SK-N-SH treated with all-trans-retinoic acid at 6 μM for 48 hours (cell line): Measurements from ENCODE around the gene RASL11B.

ENCODE experiments used
- ATAC-seq: fragments of 200-7000 bp; cut with Tn5 transposase; 3 replicates; pipeline ENCODE4 v1.9.1; 2020; ENCODE audit warnings: mild to moderate bottlenecking, moderate library complexity
- ARNTL ChIP-seq: fragments of 450-650 bp; formaldehyde crosslinking; IDR thresholded peaks from 2 replicates; pipeline ENCODE4 v1.5.0; 2020; ENCODE audit warnings: low read depth, mild to moderate bottlenecking, moderate library complexity, borderline replicate concordance
- BACH2 ChIP-seq: fragments of 250-450 bp; sonication (Bioruptor Pico); IDR thresholded peaks from 2 replicates; pipeline ENCODE4 v1.9.0; 2021; ENCODE audit warnings: mild to moderate bottlenecking, borderline replicate concordance
- CREB5 ChIP-seq: fragments of 250-450 bp; sonication (Bioruptor Pico); IDR thresholded peaks from 2 replicates; pipeline ENCODE4 v1.5.1; 2020; ENCODE audit warnings: low read depth, mild to moderate bottlenecking, moderate library complexity
- CSDC2 ChIP-seq: fragments of 250-450 bp; sonication (Bioruptor Pico); IDR thresholded peaks from 2 replicates; pipeline ENCODE4 v1.5.0; 2020; ENCODE audit warnings: mild to moderate bottlenecking, moderate library complexity
- CSRNP3 ChIP-seq: fragments of 250-450 bp; sonication (Bioruptor Pico); IDR thresholded peaks from 2 replicates; pipeline ENCODE4 v1.5.1; 2021; ENCODE audit warnings: mild to moderate bottlenecking, moderate library complexity
- ESRRG ChIP-seq: fragments of 250-450 bp; sonication (Bioruptor Pico); IDR thresholded peaks from 2 replicates; pipeline ENCODE4 v1.6.1; 2021; ENCODE audit warnings: mild to moderate bottlenecking
- GLIS3 ChIP-seq: fragments of 250-450 bp; sonication (Bioruptor Pico); IDR thresholded peaks from 2 replicates; pipeline ENCODE4 v1.5.0; 2020; ENCODE audit warnings: mild to moderate bottlenecking, moderate library complexity
- ISL1 ChIP-seq: fragments of 250-450 bp; sonication (Bioruptor Pico); IDR thresholded peaks from 2 replicates; pipeline ENCODE4 v2.1.2; 2022; ENCODE audit warnings: mild to moderate bottlenecking, moderate library complexity
- PATZ1 ChIP-seq: fragments of 250-450 bp; sonication (Bioruptor Pico); IDR thresholded peaks from 2 replicates; pipeline ENCODE4 v1.8.0; 2020; ENCODE audit warnings: mild to moderate bottlenecking, moderate library complexity, borderline replicate concordance
- POU6F1 ChIP-seq: fragments of 250-450 bp; sonication (Bioruptor Pico); IDR thresholded peaks from 2 replicates; pipeline ENCODE4 v1.8.0; 2021; ENCODE audit warnings: low read depth, mild to moderate bottlenecking, moderate library complexity, borderline replicate concordance
- PPARA ChIP-seq: fragments of 250-450 bp; sonication (Bioruptor Pico); IDR thresholded peaks from 2 replicates; pipeline ENCODE4 v1.5.0; 2020; ENCODE audit warnings: mild to moderate bottlenecking, borderline replicate concordance
- RARB ChIP-seq: fragments of 250-450 bp; sonication (Bioruptor Pico); IDR thresholded peaks from 2 replicates; pipeline ENCODE4 v1.8.0; 2021; ENCODE audit warnings: mild to moderate bottlenecking, moderate library complexity
- TCF4 ChIP-seq: fragments of 250-450 bp; sonication (Bioruptor Pico); IDR thresholded peaks from 2 replicates; pipeline ENCODE4 v1.8.0; 2021; ENCODE audit warnings: mild to moderate bottlenecking, moderate library complexity, borderline replicate concordance
- TOX ChIP-seq: fragments of 250-450 bp; sonication (Bioruptor Pico); IDR thresholded peaks from 2 replicates; pipeline ENCODE4 v1.8.0; 2021; ENCODE audit warnings: mild to moderate bottlenecking, moderate library complexity, borderline replicate concordance
- TSHZ2 ChIP-seq: fragments of 250-450 bp; sonication (Bioruptor Pico); IDR thresholded peaks from 2 replicates; pipeline ENCODE4 v1.5.0; 2020; ENCODE audit warnings: mild to moderate bottlenecking, moderate library complexity
- ZC3H10 ChIP-seq: fragments of 250-450 bp; sonication (Bioruptor Pico); IDR thresholded peaks from 2 replicates; pipeline ENCODE4 v1.5.1; 2021; ENCODE audit warnings: mild to moderate bottlenecking, moderate library complexity
- ZFP3 ChIP-seq: fragments of 250-450 bp; sonication (Bioruptor Pico); IDR thresholded peaks from 2 replicates; pipeline ENCODE4 v1.5.0; 2020; ENCODE audit warnings: mild to moderate bottlenecking, moderate library complexity
- ZNF565 ChIP-seq: fragments of 450-650 bp; formaldehyde crosslinking; conservative IDR thresholded peaks from 2 replicates; pipeline ENCODE4 v1.5.0; 2020; ENCODE audit warnings: low read depth, mild to moderate bottlenecking, moderate library complexity
- ZNF70 ChIP-seq: fragments of 450-650 bp; formaldehyde crosslinking; IDR thresholded peaks from 2 replicates; pipeline ENCODE4 v1.5.0; 2020; ENCODE audit warnings: mild to moderate bottlenecking, moderate library complexity
- ZNF8 ChIP-seq: fragments of 450-650 bp; formaldehyde crosslinking; IDR thresholded peaks from 2 replicates; pipeline ENCODE4 v1.5.0; 2020; ENCODE audit warnings: mild to moderate bottlenecking, moderate library complexity

RASL11B gene

GRCh38 chr4:52890521-52890791 lies 28.3 kb downstream of the RASL11B start:
- no peak for ATAC-seq
- TF ChIP-seq ZNF70 (CRISPR knock-in tag): no peak

GRCh38 chr4:52891743-52892142 lies 29.6 kb downstream of the RASL11B start:
- ATAC-seq: no peak
- TF ChIP-seq PATZ1 (CRISPR knock-in tag): no peak
- TF ChIP-seq ESRRG: no peak
- TF ChIP-seq ZNF565: no peak
- TF ChIP-seq ZNF8 (CRISPR knock-in tag): no peak
- TF ChIP-seq POU6F1: no peak
- no peak for TF ChIP-seq TOX (CRISPR knock-in tag)
- no peak for TF ChIP-seq GLIS3
- TF ChIP-seq ARNTL (CRISPR knock-in tag): no peak
- TF ChIP-seq ZC3H10 (CRISPR knock-in tag): no peak
- no peak for TF ChIP-seq CSDC2 (CRISPR knock-in tag)
- TF ChIP-seq RARB (CRISPR knock-in tag): no peak
- no peak for TF ChIP-seq ZNF70 (CRISPR knock-in tag)
- TF ChIP-seq CSRNP3 (CRISPR knock-in tag): no peak
- no peak for TF ChIP-seq ISL1 (CRISPR knock-in tag)
- no peak for TF ChIP-seq PPARA (CRISPR knock-in tag)

GRCh38 chr4:52892880-52893279 lies 30.8 kb downstream of the RASL11B start:
- no peak for ATAC-seq
- TF ChIP-seq PATZ1 (CRISPR knock-in tag): no peak
- TF ChIP-seq CREB5 (CRISPR knock-in tag): no peak
- TF ChIP-seq POU6F1: no peak
- TF ChIP-seq GLIS3: no peak
- no peak for TF ChIP-seq BACH2 (CRISPR knock-in tag)
- TF ChIP-seq TCF4 (CRISPR knock-in tag): no peak
- TF ChIP-seq ZFP3 (CRISPR knock-in tag): no peak
- TF ChIP-seq PPARA (CRISPR knock-in tag): no peak
- TF ChIP-seq ZNF565: no peak
- TF ChIP-seq ARNTL (CRISPR knock-in tag): no peak
- TF ChIP-seq TSHZ2 (CRISPR knock-in tag): no peak
- no peak for TF ChIP-seq CSRNP3 (CRISPR knock-in tag)
- TF ChIP-seq, all 23 proteins: peak for 0
